Measurements from ENCODE around the gene EGLN3. TPM values are rescaled to one million over a fixed set of nuclear protein-coding genes. Genes with fewer than 3 reads are reported as not detected.
"Not testable (repeated sequence)": the region's sequence is repeated elsewhere in the genome, so short reads cannot be mapped to it uniquely, and the experiment has no call there.

Gene EGLN3
- total and polyA plus RNA-seq, 8 donors = 13.9 to 71.2 (median 26.6) TPM

DNA sequence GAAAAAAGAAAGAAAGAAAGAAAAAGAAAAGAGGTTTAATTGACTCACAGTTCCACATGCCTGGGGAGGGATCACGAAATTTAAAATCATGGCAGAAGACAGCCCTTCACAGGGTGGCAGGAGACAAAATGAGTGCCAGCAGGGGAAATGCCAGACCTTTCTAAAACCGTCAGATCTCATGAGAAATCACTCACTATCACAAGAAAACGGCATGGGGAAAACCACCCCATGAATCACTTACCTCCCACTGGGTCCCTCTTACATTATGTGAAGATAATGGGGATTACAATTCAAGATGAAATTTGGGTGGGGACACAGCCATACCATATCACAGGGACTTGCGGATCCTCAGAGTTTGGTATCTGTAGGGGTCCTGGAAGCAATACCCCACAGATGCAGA is 16.3 kb upstream of the EGLN3 start:
- intact Hi-C loops (cut with DNase I; ENCODE audit: low total_unique reads) = no loop called here
- 55 to 76% (median 74%) methylated on average over 4 of the region's 4 CpGs for WGBS, 5 donors

GRCh38 chr14:33966276-33966675 is 15.4 kb upstream of the EGLN3 start:
- Histone ChIP-seq H3K27me3 (no peaks in the 10 kb centered on the region), H3K4me1 (no peaks in the 10 kb centered on the region), H3K36me3 (no peaks in the 10 kb centered on the region), H3K9me3 (peaks cover 0 to 7% (median 2%) of the 10 kb centered on the region in 4 donors), H3K27ac (no peak overlapping the region), H3K4me3 (no peak overlapping the region)
- no peak for TF ChIP-seq EP300 (IDR thresholded peaks at IDR 0.05)
- no peak for TF ChIP-seq POLR2A (IDR thresholded peaks at IDR 0.05)
- no peak for TF ChIP-seq CTCF (IDR thresholded peaks at IDR 0.05)
- TF ChIP-seq POLR2AphosphoS5 (IDR thresholded peaks at IDR 0.05) = no peak
- intact Hi-C loops (cut with DNase I; ENCODE audit: low total_unique reads) = no loop called here
- WGBS, 5 donors = 45 to 73% (median 56%) methylated on average over 6 of the region's 6 CpGs
- DNase-seq = no peak

More for the DNA sequence above, 16.3 kb upstream of the EGLN3 start:
- Histone ChIP-seq H3K27me3 (no peaks in the 10 kb centered on the region), H3K36me3 (no peaks in the 10 kb centered on the region), H3K4me1 (no peaks in the 10 kb centered on the region), H3K4me3 (no peak overlapping the region), H3K27ac (no peak overlapping the region), H3K9me3 (peaks cover 0 to 7% (median 2%) of the 10 kb centered on the region in 4 donors)
- TF ChIP-seq POLR2A (IDR thresholded peaks at IDR 0.05) (no peak), POLR2AphosphoS5 (IDR thresholded peaks at IDR 0.05) (no peak), CTCF (IDR thresholded peaks at IDR 0.05) (no peak), EP300 (IDR thresholded peaks at IDR 0.05) (no peak)
- no peak for DNase-seq

GRCh38 chr14:33964599-33965317 is 13.9 kb upstream of the EGLN3 start:
- Histone ChIP-seq H3K27me3 (no peaks in the 10 kb centered on the region), H3K36me3 (no peaks in the 10 kb centered on the region), H3K27ac (no peak overlapping the region), H3K4me1 (no peaks in the 10 kb centered on the region), H3K9me3 (peaks cover 0 to under 1% (median under 1%) of the 10 kb centered on the region in 4 donors), H3K4me3 (no peak overlapping the region)
- WGBS, 5 donors = 68 to 89% (median 74%) methylated on average over 6 of the region's 6 CpGs
- no peak for DNase-seq
- intact Hi-C loops (cut with DNase I; ENCODE audit: low total_unique reads) = no loop called here
- TF ChIP-seq EP300 (IDR thresholded peaks at IDR 0.05) = no peak
- no peak for TF ChIP-seq POLR2A (IDR thresholded peaks at IDR 0.05)
- no peak for TF ChIP-seq POLR2AphosphoS5 (IDR thresholded peaks at IDR 0.05)
- TF ChIP-seq CTCF (IDR thresholded peaks at IDR 0.05) = no peak

DNA sequence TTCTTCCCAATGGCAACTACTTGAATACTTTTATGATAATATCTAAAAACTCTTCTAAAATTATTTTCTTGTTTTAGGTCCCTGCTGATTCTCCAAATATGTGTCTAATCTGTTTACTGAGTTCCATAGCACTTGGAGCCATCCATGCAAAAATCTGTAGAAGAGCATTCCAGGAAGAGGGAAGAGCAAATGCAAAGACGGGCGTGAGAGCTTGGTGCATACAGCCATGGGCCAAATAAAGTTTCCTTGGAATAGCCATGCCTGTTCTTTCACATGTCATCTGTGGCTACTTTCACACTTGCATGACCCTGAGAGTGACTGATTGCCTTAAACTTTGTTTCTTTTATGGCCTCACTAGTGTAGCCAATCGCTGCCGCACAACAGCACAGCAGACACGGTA is 13.0 kb upstream of the EGLN3 start:
- no peak for TF ChIP-seq POLR2A (IDR thresholded peaks at IDR 0.05)
- no peak for TF ChIP-seq POLR2AphosphoS5 (IDR thresholded peaks at IDR 0.05)
- TF ChIP-seq CTCF (IDR thresholded peaks at IDR 0.05) = no peak
- TF ChIP-seq EP300 (IDR thresholded peaks at IDR 0.05) = no peak
- H3K4me3 ChIP-seq = no peak overlapping the region
- no peak for DNase-seq
- intact Hi-C loops (cut with DNase I; ENCODE audit: low total_unique reads) = no loop called here
- H3K27ac ChIP-seq = no peak overlapping the region
- H3K4me1 ChIP-seq = no peaks in the 10 kb centered on the region
- WGBS, 5 donors = 90 to 98% (median 95%) methylated on average over 5 of the region's 5 CpGs
- no peaks in the 10 kb centered on the region for H3K36me3 ChIP-seq
- H3K9me3 ChIP-seq = no peaks in the 10 kb centered on the region
- H3K27me3 ChIP-seq = no peaks in the 10 kb centered on the region

DNA sequence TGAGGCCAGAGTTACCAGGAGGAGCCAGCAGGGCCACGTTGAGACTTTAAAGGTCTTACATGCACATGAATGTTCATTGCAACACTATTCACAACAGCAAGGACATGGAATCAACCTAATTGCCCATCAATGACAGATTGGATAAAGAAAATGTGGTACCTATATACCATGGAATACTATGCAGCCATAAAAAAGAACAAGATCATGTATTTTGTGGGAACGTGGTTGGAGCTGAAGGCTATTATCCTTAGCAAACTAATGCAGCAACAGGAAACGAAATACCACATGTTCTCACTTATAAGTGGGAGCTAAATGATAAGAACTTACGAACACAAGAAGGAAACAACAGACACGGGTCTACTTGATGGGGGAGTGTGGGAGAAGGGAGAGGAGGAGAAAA is 11.6 kb upstream of the EGLN3 start:
- H3K36me3 ChIP-seq; intact Hi-C loops (cut with DNase I; ENCODE audit: low total_unique reads); DNase-seq; H3K4me3 ChIP-seq; H3K27me3 ChIP-seq; H3K9me3 ChIP-seq; H3K4me1 ChIP-seq; H3K27ac ChIP-seq: not testable (repeated sequence)
- 75 to 89% (median 82%) methylated on average over 5 of the region's 5 CpGs for WGBS, 5 donors
